Ascending aorta (tissue), 2 donors: ENCODE results near the gene TIMP2. TPM values are rescaled to one million over a fixed set of nuclear protein-coding genes. Genes with fewer than 3 reads are reported as not detected.

Experiments used
- DNase-seq, 2 donors: peaks; one replicate each; pipeline ENCODE4 v3.0.0-alpha.2; 2019; ENCODE audit warnings: low spot score in 2 of 2
- H3K27ac ChIP-seq, 2 donors: fragments of 200-600 bp; sonication (generic); one replicate each; pipeline ENCODE4 v1.5.1; 2016 to 2017; ENCODE audit warnings: mild to moderate bottlenecking in 1 of 2
- H3K27me3 ChIP-seq: fragments of 200-600 bp; sonication (generic); one replicate; pipeline ENCODE4 v1.5.1; 2017
- H3K36me3 ChIP-seq, 2 donors: fragments of 200-600 bp; sonication (generic); one replicate each; pipeline ENCODE4 v1.5.1; 2016
- H3K4me1 ChIP-seq, 2 donors: fragments of 200-600 bp; sonication (generic); one replicate each; pipeline ENCODE4 v1.5.1; 2016 to 2017; ENCODE audit warnings: mild to moderate bottlenecking in 1 of 2
- H3K4me3 ChIP-seq, 2 donors: fragments of 200-600 bp; sonication (generic); one replicate each; pipeline ENCODE4 v1.5.1; 2016 to 2017; ENCODE audit warnings: mild to moderate bottlenecking in 1 of 2
- H3K9me3 ChIP-seq, 2 donors: fragments of 200-600 bp; sonication (generic); one replicate each; pipeline ENCODE4 v1.5.1; 2016
- intact Hi-C: fragments of 100-400 bp; cut with DNase I; formaldehyde crosslinking; loops from one replicate; pipeline ENCODE4 v1.15.1; 2023
- total RNA-seq: library from RNA; depleted of rRNA; stranded (reverse); fragments of >200 nt; gene quantifications from one replicate; pipeline ENCODE4 v1.1.0, GENCODE V29; 2016
- TF ChIP-seq, protein P1 (sequence below), 3 experiments: fragments of 200-600 bp in 2 of 3; fragments of 450-650 bp in 1 of 3; sonication (generic) in 2 of 3; IDR thresholded peaks; one replicate each; pipeline ENCODE4 v1.5.1; 2016 to 2019; ENCODE audit warnings: antibody characterized with exemption in 3 of 3, mild to moderate bottlenecking in 1 of 3, moderate library complexity in 1 of 3

The TIMP2 gene
- total RNA-seq, 1 donor from 2014 or later = 278 TPM

DNA sequence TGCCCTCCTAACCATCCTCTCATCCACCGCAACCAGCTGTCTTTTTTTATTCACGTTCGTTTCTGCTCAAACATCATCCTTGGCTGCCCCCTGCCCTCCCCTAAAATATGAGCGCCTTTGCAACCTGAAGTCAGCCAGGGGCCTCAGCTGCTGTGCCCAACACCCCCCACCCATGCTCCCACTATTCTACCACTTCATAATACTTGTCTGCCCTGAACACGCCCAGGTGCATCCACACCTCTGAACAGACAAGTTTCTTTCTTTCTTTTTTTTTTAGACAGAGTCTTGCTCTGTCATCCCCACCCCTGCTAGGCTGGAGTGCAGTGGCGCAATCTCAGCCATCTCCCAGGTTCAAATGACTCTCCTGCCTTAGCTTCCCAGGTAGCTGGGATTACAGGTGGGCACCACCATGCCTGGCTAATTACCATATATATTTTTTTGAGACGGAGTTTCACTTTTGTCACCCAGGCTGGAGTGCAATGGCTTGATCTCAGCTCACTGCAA, 49.0 kb downstream of the TIMP2 start:
- Histone ChIP-seq H3K4me3 (no peak overlapping the region), H3K36me3 (peaks cover 11 to 26% of the 10 kb centered on the region in 2 donors), H3K9me3 (no peaks in the 10 kb centered on the region), H3K4me1 (peaks cover 14 to 46% of the 10 kb centered on the region in 2 donors), H3K27ac (peak overlapping the region; percentile 66 to 80), H3K27me3 (no peaks in the 10 kb centered on the region)
- intact Hi-C loops = no loop called here
- TF ChIP-seq, protein P1, sequence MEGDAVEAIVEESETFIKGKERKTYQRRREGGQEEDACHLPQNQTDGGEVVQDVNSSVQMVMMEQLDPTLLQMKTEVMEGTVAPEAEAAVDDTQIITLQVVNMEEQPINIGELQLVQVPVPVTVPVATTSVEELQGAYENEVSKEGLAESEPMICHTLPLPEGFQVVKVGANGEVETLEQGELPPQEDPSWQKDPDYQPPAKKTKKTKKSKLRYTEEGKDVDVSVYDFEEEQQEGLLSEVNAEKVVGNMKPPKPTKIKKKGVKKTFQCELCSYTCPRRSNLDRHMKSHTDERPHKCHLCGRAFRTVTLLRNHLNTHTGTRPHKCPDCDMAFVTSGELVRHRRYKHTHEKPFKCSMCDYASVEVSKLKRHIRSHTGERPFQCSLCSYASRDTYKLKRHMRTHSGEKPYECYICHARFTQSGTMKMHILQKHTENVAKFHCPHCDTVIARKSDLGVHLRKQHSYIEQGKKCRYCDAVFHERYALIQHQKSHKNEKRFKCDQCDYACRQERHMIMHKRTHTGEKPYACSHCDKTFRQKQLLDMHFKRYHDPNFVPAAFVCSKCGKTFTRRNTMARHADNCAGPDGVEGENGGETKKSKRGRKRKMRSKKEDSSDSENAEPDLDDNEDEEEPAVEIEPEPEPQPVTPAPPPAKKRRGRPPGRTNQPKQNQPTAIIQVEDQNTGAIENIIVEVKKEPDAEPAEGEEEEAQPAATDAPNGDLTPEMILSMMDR (IDR thresholded peaks at IDR 0.05) = no peak
- no peak for DNase-seq

GRCh38 chr17:78875363-78876093, 49.7 kb downstream of the TIMP2 start:
- intact Hi-C loops = no loop called here
- Histone ChIP-seq H3K4me1 (peaks cover 14 to 44% of the 10 kb centered on the region in 2 donors), H3K27ac (peak overlapping the region; percentile 66 to 80), H3K4me3 (no peak overlapping the region), H3K27me3 (no peaks in the 10 kb centered on the region), H3K9me3 (no peaks in the 10 kb centered on the region), H3K36me3 (peaks cover 17 to 32% of the 10 kb centered on the region in 2 donors)
- TF ChIP-seq, protein P1 (IDR thresholded peaks at IDR 0.05) = no peak
- DNase-seq = no peak

- TF ChIP-seq, protein P1 (IDR thresholded peaks at IDR 0.05) = no peak
- DNase-seq = no peak
- H3K27me3 ChIP-seq = no peaks in the 10 kb centered on the region
- peak overlapping the region; percentile 53 to 80 for H3K27ac ChIP-seq
- intact Hi-C loops = no loop called here
- H3K4me1 ChIP-seq = peaks cover 9 to 27% of the 10 kb centered on the region in 2 donors
- no peaks in the 10 kb centered on the region for H3K9me3 ChIP-seq
- H3K36me3 ChIP-seq = peaks cover 29 to 50% of the 10 kb centered on the region in 2 donors
- H3K4me3 ChIP-seq = no peak overlapping the region
Observed at GRCh38 chr17:78873519-78874340, 51.5 kb downstream of the TIMP2 start.

DNA sequence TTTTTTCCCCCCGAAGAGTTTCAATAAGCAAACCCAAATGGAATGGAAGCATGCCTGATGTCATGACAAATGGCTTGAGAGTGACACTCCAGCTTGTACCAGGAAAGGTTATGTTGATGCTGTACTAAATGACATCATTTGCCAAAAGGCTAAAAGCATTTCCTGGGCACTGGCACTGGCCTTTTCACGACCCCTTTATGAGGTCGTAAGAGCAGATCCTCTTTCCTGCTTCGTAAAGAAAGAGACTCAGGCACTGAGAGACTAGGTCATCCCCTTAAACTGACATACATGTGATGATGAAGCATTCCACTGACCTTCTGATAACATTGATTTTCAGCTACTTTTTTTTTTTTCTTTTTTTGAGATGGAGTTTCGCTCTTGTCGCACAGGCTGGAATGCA, 52.7 kb downstream of the TIMP2 start:
- H3K36me3 ChIP-seq = peaks cover 41 to 58% of the 10 kb centered on the region in 2 donors
- no peaks in the 10 kb centered on the region for H3K9me3 ChIP-seq
- peak overlapping the region in 1 of 2 donors; percentile 80 for H3K27ac ChIP-seq
- H3K4me3 ChIP-seq = no peak overlapping the region
- no peak for DNase-seq
- H3K4me1 ChIP-seq = peaks cover 9 to 35% of the 10 kb centered on the region in 2 donors
- no peaks in the 10 kb centered on the region for H3K27me3 ChIP-seq
- TF ChIP-seq, protein P1 (IDR thresholded peaks at IDR 0.05) = no peak
- intact Hi-C loops = no loop called here

DNA sequence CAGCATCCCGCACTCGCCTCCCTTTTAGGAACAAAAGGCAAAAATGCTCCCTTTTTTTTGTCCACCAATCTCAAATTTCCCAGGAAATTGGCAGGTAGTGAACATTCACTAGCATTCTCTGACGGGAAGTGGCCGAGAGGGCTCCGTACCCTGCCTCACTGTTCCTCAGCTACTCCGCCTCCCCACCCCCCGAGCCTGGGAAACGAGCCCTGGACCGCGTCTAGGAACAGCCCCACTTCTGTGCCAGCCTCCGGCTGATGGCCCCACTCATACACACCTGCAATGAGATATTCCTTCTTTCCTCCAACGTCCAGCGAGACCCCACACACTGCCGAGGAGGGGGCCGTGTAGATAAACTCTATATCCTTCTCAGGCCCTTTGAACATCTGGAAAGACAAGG, 54.6 kb downstream of the TIMP2 start:
- no peaks in the 10 kb centered on the region for H3K9me3 ChIP-seq
- H3K36me3 ChIP-seq = peaks cover 48 to 64% of the 10 kb centered on the region in 2 donors
- no peaks in the 10 kb centered on the region for H3K27me3 ChIP-seq
- DNase-seq = no peak
- no peak overlapping the region for H3K4me3 ChIP-seq
- H3K27ac ChIP-seq = no peak overlapping the region
- H3K4me1 ChIP-seq = peaks cover 13 to 33% of the 10 kb centered on the region in 2 donors
- intact Hi-C loops = no loop called here
- TF ChIP-seq, protein P1 (IDR thresholded peaks at IDR 0.05) = no peak
